HEK293 (cell line): ENCODE data around the gene TLR5.

Experiments
- BCL11B ChIP-seq: fragments of 450-650 bp; formaldehyde crosslinking; IDR thresholded peaks from 2 replicates; pipeline ENCODE4 v1.5.1; 2016; ENCODE audit warnings: low read depth, missing biosample characterization, missing genetic modification characterization
- GLIS2 ChIP-seq: fragments of 450-650 bp; formaldehyde crosslinking; IDR thresholded peaks from 2 replicates; pipeline ENCODE4 v1.5.1; 2016; ENCODE audit warnings: missing biosample characterization, missing genetic modification characterization
- KLF1 ChIP-seq: fragments of 450-650 bp; formaldehyde crosslinking; IDR thresholded peaks from 2 replicates; pipeline ENCODE4 v1.5.1; 2016; ENCODE audit warnings: missing biosample characterization, missing genetic modification characterization
- KLF10 ChIP-seq: fragments of 450-650 bp; IDR thresholded peaks from 2 replicates; pipeline ENCODE4 v1.5.1; 2018; ENCODE audit warnings: missing biosample characterization, mild to moderate bottlenecking, missing genetic modification characterization
- KLF17 ChIP-seq: fragments of 450-650 bp; formaldehyde crosslinking; IDR thresholded peaks from 2 replicates; pipeline ENCODE4 v1.5.1; 2016; ENCODE audit warnings: missing biosample characterization, missing genetic modification characterization
- OVOL3 ChIP-seq: fragments of 450-650 bp; formaldehyde crosslinking; IDR thresholded peaks from 2 replicates; pipeline ENCODE4 v1.5.1; 2016; ENCODE audit warnings: missing biosample characterization, missing genetic modification characterization
- RBAK ChIP-seq: fragments of 450-650 bp; formaldehyde crosslinking; IDR thresholded peaks from 2 replicates; pipeline ENCODE4 v1.5.1; 2016; ENCODE audit warnings: missing biosample characterization, missing genetic modification characterization
- TSHZ1 ChIP-seq: fragments of 450-650 bp; formaldehyde crosslinking; IDR thresholded peaks from 2 replicates; pipeline ENCODE4 v1.5.1; 2016; ENCODE audit warnings: missing biosample characterization, missing genetic modification characterization, borderline replicate concordance
- ZBTB1 ChIP-seq: fragments of 450-650 bp; formaldehyde crosslinking; IDR thresholded peaks from 2 replicates; pipeline ENCODE4 v1.5.1; 2016; ENCODE audit warnings: missing biosample characterization, missing genetic modification characterization
- ZBTB21 ChIP-seq: fragments of 450-650 bp; formaldehyde crosslinking; IDR thresholded peaks from 2 replicates; pipeline ENCODE4 v1.5.1; 2017; ENCODE audit warnings: missing biosample characterization, missing genetic modification characterization
- ZBTB8A ChIP-seq: fragments of 450-650 bp; formaldehyde crosslinking; IDR thresholded peaks from 2 replicates; pipeline ENCODE4 v1.5.1; 2016; ENCODE audit warnings: missing biosample characterization, missing genetic modification characterization
- ZEB2 ChIP-seq: fragments of 450-650 bp; formaldehyde crosslinking; IDR thresholded peaks from 2 replicates; pipeline ENCODE4 v1.5.1; 2016; ENCODE audit warnings: missing biosample characterization, missing genetic modification characterization
- ZFP3 ChIP-seq: fragments of 450-650 bp; formaldehyde crosslinking; IDR thresholded peaks from 2 replicates; pipeline ENCODE4 v1.5.1; 2016; ENCODE audit warnings: low read depth, missing biosample characterization, missing genetic modification characterization
- ZFP37 ChIP-seq: fragments of 450-650 bp; formaldehyde crosslinking; IDR thresholded peaks from 2 replicates; pipeline ENCODE4 v1.5.1; 2016; ENCODE audit warnings: missing biosample characterization, missing genetic modification characterization
- ZNF112 ChIP-seq: fragments of 450-650 bp; formaldehyde crosslinking; IDR thresholded peaks from 2 replicates; pipeline ENCODE4 v1.5.0; 2017; ENCODE audit warnings: missing biosample characterization, missing genetic modification characterization
- ZNF121 ChIP-seq: fragments of 450-650 bp; formaldehyde crosslinking; IDR thresholded peaks from 2 replicates; pipeline ENCODE4 v1.5.1; 2016; ENCODE audit warnings: missing biosample characterization, missing genetic modification characterization
- ZNF202 ChIP-seq: fragments of 450-650 bp; formaldehyde crosslinking; IDR thresholded peaks from 2 replicates; pipeline ENCODE4 v1.5.1; 2016; ENCODE audit warnings: missing biosample characterization, missing genetic modification characterization, borderline replicate concordance
- ZNF221 ChIP-seq: fragments of 450-650 bp; formaldehyde crosslinking; IDR thresholded peaks from 2 replicates; pipeline ENCODE4 v1.5.1; 2017; ENCODE audit warnings: missing biosample characterization, missing genetic modification characterization, borderline replicate concordance
- ZNF274 ChIP-seq, 2 experiments: fragments of 200-500 bp in 1 of 2; fragments of 450-650 bp in 1 of 2; sonication (Bioruptor generic) in 1 of 2; formaldehyde crosslinking in 1 of 2; IDR thresholded peaks; 2 replicates each; pipeline versions ENCODE4 v1.5.1 to v1.6.1; 2014 to 2016; ENCODE audit warnings: borderline replicate concordance in 1 of 2, inconsistent platforms in 1 of 2, low read length in 1 of 2, missing biosample characterization in 1 of 2, missing genetic modification characterization in 1 of 2
- ZNF394 ChIP-seq: fragments of 450-650 bp; formaldehyde crosslinking; IDR thresholded peaks from 2 replicates; pipeline ENCODE4 v1.5.1; 2016; ENCODE audit warnings: missing biosample characterization, missing genetic modification characterization, mild to moderate bottlenecking, moderate library complexity, borderline replicate concordance
- ZNF416 ChIP-seq: fragments of 450-650 bp; formaldehyde crosslinking; IDR thresholded peaks from 2 replicates; pipeline ENCODE4 v1.5.1; 2016; ENCODE audit warnings: missing biosample characterization, missing genetic modification characterization
- ZNF423 ChIP-seq: fragments of 450-650 bp; formaldehyde crosslinking; IDR thresholded peaks from 2 replicates; pipeline ENCODE4 v1.5.1; 2016; ENCODE audit warnings: missing biosample characterization, missing genetic modification characterization
- ZNF530 ChIP-seq: fragments of 450-650 bp; formaldehyde crosslinking; IDR thresholded peaks from 2 replicates; pipeline ENCODE4 v1.5.1; 2016; ENCODE audit warnings: low read depth, missing biosample characterization, missing genetic modification characterization
- ZNF549 ChIP-seq: fragments of 450-650 bp; IDR thresholded peaks from 2 replicates; pipeline ENCODE4 v1.5.1; 2018; ENCODE audit warnings: missing biosample characterization, missing genetic modification characterization, mild to moderate bottlenecking, inconsistent platforms, moderate library complexity
- ZNF558 ChIP-seq: fragments of 450-650 bp; formaldehyde crosslinking; IDR thresholded peaks from 2 replicates; pipeline ENCODE4 v1.5.1; 2016; ENCODE audit warnings: missing biosample characterization, missing genetic modification characterization
- ZNF560 ChIP-seq: fragments of 450-650 bp; formaldehyde crosslinking; IDR thresholded peaks from 2 replicates; pipeline ENCODE4 v1.5.1; 2017; ENCODE audit warnings: missing biosample characterization, missing genetic modification characterization, borderline replicate concordance
- ZNF623 ChIP-seq: fragments of 450-650 bp; formaldehyde crosslinking; IDR thresholded peaks from 2 replicates; pipeline ENCODE4 v1.5.1; 2016; ENCODE audit warnings: missing biosample characterization, missing genetic modification characterization
- ZNF707 ChIP-seq: fragments of 450-650 bp; formaldehyde crosslinking; IDR thresholded peaks from 2 replicates; pipeline ENCODE4 v1.5.1; 2016; ENCODE audit warnings: missing biosample characterization, missing genetic modification characterization
- ZNF837 ChIP-seq: fragments of 450-650 bp; formaldehyde crosslinking; IDR thresholded peaks from 2 replicates; pipeline ENCODE4 v1.5.1; 2016; ENCODE audit warnings: missing biosample characterization, missing genetic modification characterization
- TF ChIP-seq, protein P1 (sequence below): fragments of 450-650 bp; formaldehyde crosslinking; IDR thresholded peaks from 2 replicates; pipeline ENCODE4 v1.5.1; 2016; ENCODE audit warnings: missing biosample characterization, missing genetic modification characterization
- TF ChIP-seq, protein P2 (sequence below): fragments of 450-650 bp; formaldehyde crosslinking; IDR thresholded peaks from 2 replicates; pipeline ENCODE4 v1.5.1; 2016; ENCODE audit warnings: missing biosample characterization, missing genetic modification characterization

The TLR5 gene

GRCh38 chr1:223186800-223187199 is 43.8 kb upstream of the TLR5 start (continued):
- 0 out of 2 replicates have a peak, but pooled peaks have one; percentile 51 for TF ChIP-seq ZNF530
- TF ChIP-seq ZNF416 (tag by site-specific recombination), result no peak
- TF ChIP-seq ZNF837 (tag by site-specific recombination), result no peak
- TF ChIP-seq ZBTB1, result peak; percentile 78; the same call in 1 of the 2 replicates
- TF ChIP-seq ZFP3 (tag by site-specific recombination), result peak; percentile 48; the same call in 1 of the 2 replicates
- TF ChIP-seq OVOL3 (tag by site-specific recombination), result peak; percentile 55; the same call in 1 of the 2 replicates
- TF ChIP-seq KLF1 (tag by site-specific recombination), result no peak
- 0 out of 2 replicates have a peak, but pooled peaks have one; percentile 19 for TF ChIP-seq ZNF121 (tag by site-specific recombination)
- TF ChIP-seq ZNF423 (tag by site-specific recombination), result no peak
- no peak for TF ChIP-seq ZNF549
- no peak for TF ChIP-seq ZNF274 (IDR thresholded peaks at IDR 0.05; ENCODE audit: low read length)
- TF ChIP-seq ZNF274 (tag by site-specific recombination; IDR thresholded peaks at IDR 0.05; ENCODE audit: borderline replicate concordance), result no peak
- TF ChIP-seq ZNF112, result no peak
- no peak for TF ChIP-seq KLF10 (tag by site-specific recombination)
- TF ChIP-seq, protein P1, sequence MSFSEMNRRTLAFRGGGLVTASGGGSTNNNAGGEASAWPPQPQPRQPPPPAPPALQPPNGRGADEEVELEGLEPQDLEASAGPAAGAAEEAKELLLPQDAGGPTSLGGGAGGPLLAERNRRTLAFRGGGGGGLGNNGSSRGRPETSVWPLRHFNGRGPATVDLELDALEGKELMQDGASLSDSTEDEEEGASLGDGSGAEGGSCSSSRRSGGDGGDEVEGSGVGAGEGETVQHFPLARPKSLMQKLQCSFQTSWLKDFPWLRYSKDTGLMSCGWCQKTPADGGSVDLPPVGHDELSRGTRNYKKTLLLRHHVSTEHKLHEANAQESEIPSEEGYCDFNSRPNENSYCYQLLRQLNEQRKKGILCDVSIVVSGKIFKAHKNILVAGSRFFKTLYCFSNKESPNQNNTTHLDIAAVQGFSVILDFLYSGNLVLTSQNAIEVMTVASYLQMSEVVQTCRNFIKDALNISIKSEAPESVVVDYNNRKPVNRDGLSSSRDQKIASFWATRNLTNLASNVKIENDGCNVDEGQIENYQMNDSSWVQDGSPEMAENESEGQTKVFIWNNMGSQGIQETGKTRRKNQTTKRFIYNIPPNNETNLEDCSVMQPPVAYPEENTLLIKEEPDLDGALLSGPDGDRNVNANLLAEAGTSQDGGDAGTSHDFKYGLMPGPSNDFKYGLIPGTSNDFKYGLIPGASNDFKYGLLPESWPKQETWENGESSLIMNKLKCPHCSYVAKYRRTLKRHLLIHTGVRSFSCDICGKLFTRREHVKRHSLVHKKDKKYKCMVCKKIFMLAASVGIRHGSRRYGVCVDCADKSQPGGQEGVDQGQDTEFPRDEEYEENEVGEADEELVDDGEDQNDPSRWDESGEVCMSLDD (tag by site-specific recombination), result no peak
- peak; percentile 81 for TF ChIP-seq ZNF623
- TF ChIP-seq, protein P2, sequence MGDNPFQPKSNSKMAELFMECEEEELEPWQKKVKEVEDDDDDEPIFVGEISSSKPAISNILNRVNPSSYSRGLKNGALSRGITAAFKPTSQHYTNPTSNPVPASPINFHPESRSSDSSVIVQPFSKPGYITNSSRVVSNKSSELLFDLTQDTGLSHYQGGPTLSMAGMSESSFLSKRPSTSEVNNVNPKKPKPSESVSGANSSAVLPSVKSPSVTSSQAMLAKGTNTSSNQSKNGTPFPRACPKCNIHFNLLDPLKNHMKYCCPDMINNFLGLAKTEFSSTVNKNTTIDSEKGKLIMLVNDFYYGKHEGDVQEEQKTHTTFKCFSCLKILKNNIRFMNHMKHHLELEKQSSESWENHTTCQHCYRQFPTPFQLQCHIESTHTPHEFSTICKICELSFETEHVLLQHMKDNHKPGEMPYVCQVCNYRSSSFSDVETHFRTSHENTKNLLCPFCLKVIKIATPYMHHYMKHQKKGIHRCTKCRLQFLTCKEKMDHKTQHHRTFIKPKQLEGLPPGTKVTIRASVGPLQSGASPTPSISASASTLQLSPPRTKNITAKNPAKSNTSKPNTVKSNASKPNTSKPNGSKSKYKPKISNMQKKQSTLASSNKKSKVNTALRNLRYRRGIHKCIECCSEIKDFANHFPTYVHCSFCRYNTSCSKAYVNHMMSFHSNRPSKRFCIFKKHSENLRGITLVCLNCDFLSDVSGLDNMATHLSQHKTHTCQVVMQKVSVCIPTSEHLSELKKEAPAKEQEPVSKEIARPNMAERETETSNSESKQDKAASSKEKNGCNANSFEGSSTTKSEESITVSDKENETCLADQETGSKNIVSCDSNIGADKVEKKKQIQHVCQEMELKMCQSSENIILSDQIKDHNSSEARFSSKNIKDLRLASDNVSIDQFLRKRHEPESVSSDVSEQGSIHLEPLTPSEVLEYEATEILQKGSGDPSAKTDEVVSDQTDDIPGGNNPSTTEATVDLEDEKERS (tag by site-specific recombination), result no peak
- TF ChIP-seq ZBTB21 (tag by site-specific recombination), result peak; percentile 60; the same call in 1 of the 2 replicates
- TF ChIP-seq RBAK (tag by site-specific recombination), result peak; percentile 74; the same call in 1 of the 2 replicates
- peak; percentile 82; the same call in 1 of the 2 replicates for TF ChIP-seq ZNF558
- peak; percentile 96 for TF ChIP-seq ZNF394
- TF ChIP-seq BCL11B (tag by site-specific recombination), result no peak
- no peak for TF ChIP-seq ZNF707
- TF ChIP-seq TSHZ1 (tag by site-specific recombination), result peak; percentile 25; the same call in 1 of the 2 replicates
- TF ChIP-seq KLF17, result no peak
- TF ChIP-seq GLIS2 (tag by site-specific recombination), result no peak
- peak; percentile 91 for TF ChIP-seq ZNF560 (tag by site-specific recombination)
- TF ChIP-seq ZNF202 (tag by site-specific recombination), result peak; percentile 93; the same call in 1 of the 2 replicates
- no peak for TF ChIP-seq ZEB2
- TF ChIP-seq ZBTB8A (tag by site-specific recombination), result peak; percentile 72
- peak; percentile 78; the same call in 1 of the 2 replicates for TF ChIP-seq ZFP37 (tag by site-specific recombination)
- peak; percentile 26; the same call in 1 of the 2 replicates for TF ChIP-seq ZNF221
